Astrocyte (in vitro differentiated cells and primary cell): Measurements from ENCODE around the gene ME2. TPM values are rescaled to one million over a fixed set of nuclear protein-coding genes. Genes with fewer than 3 reads are reported as not detected.

Source experiments
- DNase-seq: peaks from one replicate; pipeline ENCODE4 v3.0.0-alpha.2; 2010; ENCODE audit warnings: low read depth
- FAIRE-seq: peaks from 2 replicates; lab custom pipeline; 2011; peaks lifted over from hg19 to GRCh38; lab: Jason Lieb, UNC
- H2AFZ ChIP-seq: 2 replicates; pipeline ENCODE4 v1.6.0; 2012; ENCODE audit warnings: low read depth, low read length, inconsistent platforms
- H3K27ac ChIP-seq: 2 replicates; pipeline ENCODE4 v1.5.1; 2011; ENCODE audit warnings: low read depth, low read length, inconsistent platforms
- H3K27me3 ChIP-seq: 2 replicates; pipeline ENCODE4 v1.6.0; 2011; ENCODE audit warnings: low read length, inconsistent platforms; ENCODE audit not compliant: insufficient read depth
- H3K36me3 ChIP-seq: 2 replicates; pipeline ENCODE4 v1.5.1; 2011; ENCODE audit warnings: low read length, inconsistent platforms; ENCODE audit not compliant: insufficient read depth
- H3K4me1 ChIP-seq: 2 replicates; pipeline ENCODE4 v1.5.1; 2011; ENCODE audit warnings: low read length, inconsistent platforms; ENCODE audit not compliant: insufficient read depth
- H3K4me2 ChIP-seq: 2 replicates; pipeline ENCODE4 v1.6.0; 2012; ENCODE audit warnings: low read length, inconsistent platforms
- H3K4me3 ChIP-seq: 2 replicates; pipeline ENCODE4 v1.5.1; 2011; ENCODE audit warnings: low read depth, mild to moderate bottlenecking, low read length, inconsistent platforms; ENCODE audit not compliant: insufficient read depth
- H3K79me2 ChIP-seq: 2 replicates; pipeline ENCODE4 v1.6.0; 2012; ENCODE audit warnings: mild to moderate bottlenecking, low read length, inconsistent platforms; ENCODE audit not compliant: insufficient read depth
- H3K9ac ChIP-seq: 2 replicates; pipeline ENCODE4 v1.6.0; 2012; ENCODE audit warnings: mild to moderate bottlenecking, low read length, inconsistent platforms
- H3K9me3 ChIP-seq: 2 replicates; pipeline ENCODE4 v1.5.1; 2012; ENCODE audit warnings: low read depth, mild to moderate bottlenecking, low read length, inconsistent platforms; ENCODE audit not compliant: insufficient read depth
- H4K20me1 ChIP-seq: 2 replicates; pipeline ENCODE4 v1.6.0; 2012; ENCODE audit warnings: low read length, inconsistent platforms; ENCODE audit not compliant: insufficient read depth
- H3K27ac Mint-ChIP-seq: one replicate; pipeline ENCODE4 v1.8.0; 2021; ENCODE audit warnings: mild to moderate bottlenecking, mixed read lengths; ENCODE audit not compliant: unreplicated experiment
- H3K27me3 Mint-ChIP-seq: one replicate; pipeline ENCODE4 v1.8.0; 2021; ENCODE audit warnings: low read depth, mixed read lengths; ENCODE audit not compliant: unreplicated experiment
- H3K36me3 Mint-ChIP-seq: one replicate; pipeline ENCODE4 v1.8.0; 2021; ENCODE audit warnings: low read depth, mixed read lengths; ENCODE audit not compliant: unreplicated experiment
- H3K4me1 Mint-ChIP-seq: one replicate; pipeline ENCODE4 v1.8.0; 2021; ENCODE audit warnings: low read depth, mixed read lengths; ENCODE audit not compliant: unreplicated experiment
- H3K4me3 Mint-ChIP-seq: one replicate; pipeline ENCODE4 v1.8.0; 2021; ENCODE audit warnings: mild to moderate bottlenecking, moderate library complexity, mixed read lengths; ENCODE audit not compliant: unreplicated experiment
- H3K9me3 Mint-ChIP-seq: one replicate; pipeline ENCODE4 v1.8.0; 2021; ENCODE audit warnings: mild to moderate bottlenecking, mixed read lengths; ENCODE audit not compliant: unreplicated experiment
- CTCF ChIP-seq: IDR thresholded peaks from 2 replicates; pipeline ENCODE4 v1.5.1; 2011; ENCODE audit warnings: low read depth, mild to moderate bottlenecking, inconsistent platforms, low read length, moderate library complexity; ENCODE audit not compliant: insufficient read depth
- EZH2 ChIP-seq: IDR thresholded peaks from 2 replicates; pipeline ENCODE4 v1.6.1; 2012; ENCODE audit warnings: mild to moderate bottlenecking, low read length, inconsistent platforms; ENCODE audit not compliant: insufficient read depth
- total RNA-seq: library from RNA; stranded (reverse); gene quantifications from 2 replicates; pipeline ENCODE4 v1.2.1, GENCODE V29; 2021

ME2 gene
- total RNA-seq, 1 donor from 2014 or later, result 44.0 TPM

GRCh38 chr18:50967714-50968661 is 89.1 kb downstream of the ME2 start, which contains the start of gene ELAC1:
TSS of gene ELAC1 (plus strand) at chr18:50968040. CDS start at chr18:50974405, 6,365 bp downstream.
- peaks cover 4% of the 10 kb centered on the region for H3K4me1 Mint-ChIP-seq
- no peak for TF ChIP-seq EZH2
- TF ChIP-seq CTCF, result no peak

GRCh38 chr18:50969448-50969847 is 90.5 kb downstream of the ME2 start:
- no peak overlapping the region for H2AFZ ChIP-seq
- H3K9me3 ChIP-seq, result no peaks in the 10 kb centered on the region
- H3K4me3 ChIP-seq, result peak overlapping the region; percentile 69
- DNase-seq (no peak), FAIRE-seq (no peak)
- Mint-ChIP-seq H3K27ac (no peak overlapping the region), H3K4me1 (peaks cover 4% of the 10 kb centered on the region), H3K4me3 (peak overlapping the region; percentile 86), H3K27me3 (no peaks in the 10 kb centered on the region), H3K9me3 (peaks cover 2% of the 10 kb centered on the region), H3K36me3 (no peaks in the 10 kb centered on the region)
- no peak overlapping the region for H3K27ac ChIP-seq
- no peaks in the 10 kb centered on the region for H3K4me1 ChIP-seq
- H3K4me2 ChIP-seq, result peak overlapping the region; percentile 84
- no peaks in the 10 kb centered on the region for H3K36me3 ChIP-seq
- TF ChIP-seq CTCF, result no peak
- no peak for TF ChIP-seq EZH2
- H4K20me1 ChIP-seq, result no peaks in the 10 kb centered on the region
- H3K27me3 ChIP-seq, result no peaks in the 10 kb centered on the region
- H3K9ac ChIP-seq, result peak overlapping the region; percentile 89
- peaks cover 20% of the 10 kb centered on the region for H3K79me2 ChIP-seq

More at GRCh38 chr18:50967714-50968661, 89.1 kb downstream of the ME2 start, which contains the start of gene ELAC1:
- H3K9me3 ChIP-seq, result no peaks in the 10 kb centered on the region
- no peaks in the 10 kb centered on the region for H3K27me3 Mint-ChIP-seq
- DNase-seq (peak; percentile 68), FAIRE-seq (no peak)
- no peaks in the 10 kb centered on the region for H3K27me3 ChIP-seq
- H4K20me1 ChIP-seq, result no peaks in the 10 kb centered on the region
- peak within 1 kb of the TSS; percentile 84 for H3K4me2 ChIP-seq
- H2AFZ ChIP-seq, result peak within 1 kb of the TSS; percentile 95
- H3K4me1 ChIP-seq, result no peaks in the 10 kb centered on the region
- H3K36me3 ChIP-seq, result no peaks in the 10 kb centered on the region
- peak within 1 kb of the TSS; percentile 86 for H3K4me3 Mint-ChIP-seq
- H3K36me3 Mint-ChIP-seq, result peaks cover 5% of the 10 kb centered on the region
- peak within 1 kb of the TSS; percentile 96 for H3K27ac Mint-ChIP-seq
- H3K4me3 ChIP-seq, result peak within 1 kb of the TSS; percentile 69
- H3K9ac ChIP-seq, result peak within 1 kb of the TSS; percentile 89
- H3K27ac ChIP-seq, result peak within 1 kb of the TSS; percentile 91
- H3K9me3 Mint-ChIP-seq, result peaks cover 2% of the 10 kb centered on the region
- H3K79me2 ChIP-seq, result peaks cover 20% of the 10 kb centered on the region
